Occipital lobe (tissue), 2 donors: ENCODE data around the gene STIMATE. TPM values are rescaled to one million over a fixed set of nuclear protein-coding genes. Genes with fewer than 3 reads are reported as not detected.

ENCODE experiments used
- DNase-seq: peaks from one replicate; lab custom pipeline; 2025; lab: John Stamatoyannopoulos, UW
- total RNA-seq: library from RNA; depleted of rRNA; stranded (reverse); fragments of >200 nt; gene quantifications from one replicate; pipeline ENCODE4 v1.2.3, GENCODE V29; 2014

The STIMATE gene
- total RNA-seq, 1 donor from 2014 or later = 9.2 TPM

GRCh38 chr3:52894756-52895155 is 2.6 kb downstream of the STIMATE start:
- DNase-seq = no peak

- no peak for DNase-seq
Measured at GRCh38 chr3:52893723-52894122, 3.6 kb downstream of the STIMATE start.

GRCh38 chr3:52892625-52893311 is 4.6 kb downstream of the STIMATE start:
- DNase-seq = no peak

- no peak for DNase-seq
Measured at GRCh38 chr3:52892290-52892624, 5.1 kb downstream of the STIMATE start.

GRCh38 chr3:52891615-52892081 is 5.7 kb downstream of the STIMATE start:
- DNase-seq = no peak

- no peak for DNase-seq
Measured at GRCh38 chr3:52891164-52891563, 6.2 kb downstream of the STIMATE start.

GRCh38 chr3:52890735-52891134 is 6.6 kb downstream of the STIMATE start:
- no peak for DNase-seq

GRCh38 chr3:52889901-52890300 is 7.4 kb downstream of the STIMATE start:
- DNase-seq = no peak

- DNase-seq = no peak
Measured at GRCh38 chr3:52887166-52887565, 10.2 kb downstream of the STIMATE start.

- no peak for DNase-seq
Measured at GRCh38 chr3:52886049-52886730, 11.2 kb downstream of the STIMATE start.

GRCh38 chr3:52882377-52882776 is 15.0 kb downstream of the STIMATE start:
- no peak for DNase-seq

- no peak for DNase-seq
Measured at GRCh38 chr3:52881871-52882270, 15.5 kb downstream of the STIMATE start.

GRCh38 chr3:52880474-52880873 is 16.9 kb downstream of the STIMATE start:
- DNase-seq = no peak

- DNase-seq = no peak
Measured at GRCh38 chr3:52880047-52880446, 17.3 kb downstream of the STIMATE start.

GRCh38 chr3:52879581-52879980 is 17.8 kb downstream of the STIMATE start:
- DNase-seq = no peak

- no peak for DNase-seq
Measured at GRCh38 chr3:52879090-52879489, 18.3 kb downstream of the STIMATE start.

- DNase-seq = no peak
Measured at GRCh38 chr3:52877085-52877484, 20.3 kb downstream of the STIMATE start.

- no peak for DNase-seq
Measured at GRCh38 chr3:52874864-52875587, 22.3 kb downstream of the STIMATE start.

GRCh38 chr3:52874160-52874701 is 23.1 kb downstream of the STIMATE start:
- no peak for DNase-seq

GRCh38 chr3:52873433-52874159 is 23.8 kb downstream of the STIMATE start:
- DNase-seq = no peak

GRCh38 chr3:52872245-52872644 is 25.1 kb downstream of the STIMATE start:
- no peak for DNase-seq

- DNase-seq = no peak
Measured at GRCh38 chr3:52871761-52872160, 25.6 kb downstream of the STIMATE start.
